ENCODE results near the gene IZUMO1.
"Not testable (repeated sequence)": the region's sequence is repeated elsewhere in the genome, so short reads cannot be mapped to it uniquely, and the experiment has no call there.

The IZUMO1 gene

DNA sequence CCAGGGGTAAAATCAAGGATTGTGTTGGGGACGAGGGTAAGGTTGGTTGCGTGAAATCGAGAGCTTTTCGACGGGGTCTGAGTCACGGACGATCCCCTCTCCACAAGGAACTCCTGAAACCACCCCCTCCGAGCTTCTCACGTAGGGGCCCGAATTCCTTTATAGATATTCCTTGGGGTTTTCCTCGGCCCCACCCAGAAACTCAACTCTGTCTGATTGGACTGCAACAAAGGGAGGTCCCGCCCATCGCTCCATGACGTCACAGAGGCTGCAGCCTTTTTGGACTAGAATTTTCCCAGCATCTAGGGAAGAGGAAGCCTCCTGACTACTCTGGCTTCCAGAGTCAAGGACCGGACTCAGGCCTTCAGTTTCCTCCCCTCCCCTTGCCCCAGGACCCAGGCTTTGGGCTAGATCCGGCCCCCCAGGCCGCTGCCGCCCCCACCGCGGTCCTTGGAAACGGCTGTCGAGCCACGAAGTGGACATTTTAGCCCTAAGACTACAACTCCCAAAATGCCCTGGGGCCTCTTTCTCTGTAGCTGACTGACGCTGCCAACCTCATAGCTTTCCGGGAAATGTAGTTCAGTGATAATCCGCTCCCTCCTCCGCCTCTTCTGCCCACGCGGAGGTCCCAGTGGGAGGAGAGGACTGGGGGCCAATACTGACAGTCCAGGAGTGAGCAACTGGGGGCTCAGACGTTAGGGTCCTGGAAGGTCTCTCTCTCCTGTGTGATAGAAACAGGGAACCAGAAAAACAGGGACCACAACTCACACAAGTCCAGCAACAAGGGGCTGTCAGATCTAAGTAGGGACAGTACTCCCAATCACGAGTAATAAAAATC lies at the start of gene IZUMO1:
Gene IZUMO1 (minus strand): TSS at position 172 of the 838 bp plus-strand sequence. CDS start 1,050 bp downstream, outside the sequence.
- peak; percentile 35 for DNase-seq

GRCh38 chr19:48795685-48796070 lies 49.0 kb upstream of the IZUMO1 start:
- DNase-seq, result no peak

- DNase-seq, result peak; percentile 86
Observed at GRCh38 chr19:48795055-48795684, 48.5 kb upstream of the IZUMO1 start.

- no peak for DNase-seq
Observed at GRCh38 chr19:48794291-48794690, 47.6 kb upstream of the IZUMO1 start.

- DNase-seq, result no peak
Observed at GRCh38 chr19:48793271-48793670, 46.6 kb upstream of the IZUMO1 start.

GRCh38 chr19:48787331-48787730 lies 40.6 kb upstream of the IZUMO1 start:
- not testable (repeated sequence) for DNase-seq

DNA sequence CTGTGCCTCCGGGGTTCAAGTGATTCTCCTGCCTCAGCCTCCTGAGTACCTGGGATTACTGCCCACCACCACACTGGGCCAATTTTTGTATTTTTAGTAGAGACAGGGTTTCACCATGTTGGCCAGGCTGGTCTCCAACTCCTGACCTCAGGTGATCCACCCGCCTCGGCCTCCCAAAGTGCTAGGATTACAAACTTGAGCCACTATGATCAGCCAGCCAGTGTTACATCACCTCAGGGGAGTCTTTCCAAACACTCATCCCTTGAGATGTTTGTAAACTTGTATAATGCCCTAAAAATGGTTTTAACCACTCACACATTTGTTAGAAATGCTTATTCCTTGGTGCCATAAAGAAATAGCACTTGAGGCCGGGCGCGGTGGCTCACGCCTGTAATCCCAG lies 39.7 kb upstream of the IZUMO1 start:
- not testable (repeated sequence) for DNase-seq

DNA sequence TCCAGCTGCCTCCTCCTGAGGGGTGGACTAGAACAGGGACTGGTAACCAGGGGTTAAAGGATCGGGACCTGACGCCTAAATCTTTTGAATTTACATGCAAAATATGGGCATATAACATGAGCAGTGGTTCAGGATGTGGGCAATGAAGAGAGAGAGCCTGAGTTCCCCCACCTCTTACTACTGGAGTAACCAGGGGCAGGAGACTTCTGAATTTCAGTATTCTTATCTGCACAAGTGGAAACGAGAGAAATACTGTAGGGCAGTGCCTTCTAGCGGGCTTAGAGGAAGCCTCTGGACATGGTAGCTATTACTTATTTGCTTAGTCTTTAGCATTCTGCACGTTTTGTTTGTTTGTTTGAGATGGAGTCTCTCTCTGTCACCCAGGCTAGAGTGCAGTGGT lies 37.8 kb upstream of the IZUMO1 start:
- DNase-seq, result no peak

DNA sequence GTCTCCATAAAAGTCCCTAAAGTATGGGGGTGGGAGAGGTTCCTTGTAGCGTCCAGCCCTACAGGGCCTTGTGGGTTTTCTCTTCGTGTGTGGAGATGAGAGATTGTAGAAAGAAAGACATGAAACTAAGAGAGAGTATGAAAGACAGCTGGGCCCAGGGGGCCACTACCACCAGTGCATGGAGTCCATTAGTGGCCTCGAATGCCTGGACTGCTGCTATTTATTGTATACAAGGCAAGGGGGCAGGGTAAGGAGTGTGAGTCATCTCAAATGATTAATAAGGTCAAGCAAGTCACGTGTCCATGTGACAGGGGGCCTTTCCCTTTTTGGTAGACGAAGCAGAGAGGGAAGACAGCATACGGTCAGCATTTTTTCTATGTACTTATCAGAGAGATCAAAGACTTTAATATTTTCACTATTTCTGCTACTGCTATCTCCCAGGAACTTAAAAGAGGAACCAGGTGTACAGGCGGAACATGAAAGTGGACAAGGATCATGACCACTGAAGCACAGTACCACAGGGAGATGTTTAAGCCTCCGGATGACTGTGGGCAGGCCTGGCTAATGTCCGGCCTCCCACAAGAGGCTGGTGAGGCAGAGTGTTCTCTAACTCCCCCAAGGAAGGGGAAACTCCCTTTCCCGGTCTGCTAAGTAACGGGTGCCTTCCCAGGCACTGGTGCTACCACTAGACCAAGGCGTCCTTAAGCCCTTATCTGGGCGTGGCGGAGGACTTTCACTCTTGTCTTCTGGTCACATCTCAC lies 34.1 kb upstream of the IZUMO1 start:
- no peak for DNase-seq

DNA sequence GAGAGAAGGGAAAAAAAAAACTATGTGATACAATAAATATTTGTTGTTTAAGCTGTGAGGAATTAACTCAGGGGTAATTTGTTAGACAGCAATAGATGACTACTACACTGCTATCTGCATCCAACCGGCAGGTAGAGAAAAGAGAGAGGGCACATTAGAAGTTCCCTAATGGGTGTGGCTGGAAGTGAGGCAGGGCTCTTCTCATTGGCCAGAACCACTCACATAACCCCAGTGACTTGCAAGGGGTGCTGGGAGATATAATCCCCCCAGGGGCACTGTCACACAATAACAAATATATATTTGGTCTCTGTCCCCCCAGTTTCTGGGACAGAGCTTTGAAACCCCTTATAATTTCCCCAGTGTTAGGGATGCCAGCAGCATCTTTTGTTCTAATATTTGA lies 32.9 kb upstream of the IZUMO1 start:
- no peak for DNase-seq

DNA sequence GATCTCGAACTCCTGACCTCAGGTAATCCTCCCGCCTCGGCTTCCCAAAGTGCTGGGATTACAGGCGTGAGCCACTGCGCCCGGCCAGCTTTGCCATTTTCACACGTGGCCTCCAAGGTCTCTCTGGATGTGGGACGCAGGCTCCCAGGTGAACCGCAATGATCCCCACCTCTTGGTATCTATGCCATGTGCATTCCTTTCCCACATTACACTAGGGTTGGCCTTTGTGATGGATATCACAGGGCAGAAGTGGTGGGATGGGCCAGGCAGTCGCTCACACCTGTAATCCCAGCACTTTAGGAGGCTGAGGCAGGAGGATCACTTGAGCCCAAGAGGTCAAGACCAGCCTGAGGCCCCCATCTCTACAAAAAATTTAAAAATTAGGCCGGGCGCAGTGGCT lies 31.0 kb upstream of the IZUMO1 start:
- DNase-seq, result no peak

DNA sequence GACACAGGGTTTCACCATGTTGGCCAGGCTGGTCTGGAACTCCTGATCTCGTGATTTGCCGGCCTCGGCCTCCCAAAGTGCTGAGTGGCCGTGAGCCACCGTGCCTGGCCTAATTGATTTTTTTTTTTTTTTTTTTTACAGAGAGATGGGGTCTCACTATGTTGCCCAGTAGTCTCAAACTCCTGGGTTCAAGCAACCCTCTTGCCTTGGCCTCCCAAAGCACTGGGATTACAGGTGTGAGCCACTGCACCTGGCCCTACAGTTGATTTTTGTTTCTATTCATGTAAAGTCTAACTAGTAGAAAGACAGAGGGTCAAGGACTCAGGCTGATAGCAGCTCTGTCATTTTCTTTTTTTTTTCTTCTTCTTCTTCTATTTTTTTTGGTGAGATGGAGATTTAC lies 30.4 kb upstream of the IZUMO1 start:
- DNase-seq, result no peak

DNA sequence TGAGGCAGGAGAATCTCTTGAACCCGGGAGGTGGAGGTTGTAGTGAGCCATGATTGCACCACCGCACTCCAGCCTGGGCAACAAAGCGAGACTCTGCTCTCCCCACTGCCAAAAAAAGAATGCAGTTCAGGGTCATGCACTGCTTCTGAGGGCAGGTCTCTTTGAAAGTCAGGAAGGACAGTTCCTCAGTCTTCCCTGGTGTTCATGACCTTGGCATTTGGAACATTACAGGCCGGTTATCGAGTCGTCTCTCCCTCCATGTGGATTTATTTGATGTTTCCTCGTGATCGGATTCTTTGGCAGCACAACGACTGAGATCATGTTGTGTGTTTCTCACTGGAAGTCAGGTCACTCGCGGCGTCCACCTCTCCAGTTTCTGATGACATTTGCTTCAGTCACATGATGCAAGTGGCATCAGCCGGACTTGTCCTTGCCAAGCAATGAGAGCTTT lies 25.8 kb upstream of the IZUMO1 start:
- no peak for DNase-seq

DNA sequence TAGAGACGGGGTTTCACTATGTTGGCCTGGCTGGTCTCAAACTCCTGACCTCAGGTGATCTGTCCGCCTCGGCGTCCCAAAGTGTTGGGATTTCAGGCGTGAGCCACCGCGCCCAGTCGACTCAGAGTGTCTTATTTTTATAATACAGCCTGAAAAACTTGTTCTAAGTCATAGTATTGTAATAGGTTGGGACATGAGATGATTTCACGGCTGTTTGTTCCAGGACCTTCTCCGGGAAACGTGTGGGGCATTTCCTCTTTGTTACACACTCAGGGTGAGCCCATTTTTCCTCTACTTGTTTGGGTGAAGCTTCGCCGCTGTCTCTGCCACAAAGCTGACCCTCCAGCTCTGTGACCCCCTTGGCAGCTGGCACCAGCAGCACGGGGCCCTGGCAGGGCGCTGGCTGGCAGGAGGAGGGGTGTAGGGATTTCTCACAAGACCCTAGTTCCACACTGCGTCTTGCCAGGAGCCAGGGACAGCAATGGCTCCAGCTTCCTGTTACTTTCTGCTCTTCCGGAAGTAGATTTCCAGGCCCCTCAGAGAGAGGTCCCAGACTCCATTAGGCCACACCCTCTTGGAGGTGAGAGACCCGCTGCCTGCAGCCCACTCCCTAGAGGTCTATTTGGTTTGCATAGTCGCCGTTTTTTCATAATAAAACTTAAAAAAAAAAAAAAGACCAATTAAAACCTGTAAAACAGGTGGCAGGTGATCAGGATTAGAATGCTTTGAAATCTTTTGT lies 24.2 kb upstream of the IZUMO1 start:
- no peak for DNase-seq

GRCh38 chr19:48770266-48770665 lies 23.6 kb upstream of the IZUMO1 start:
- DNase-seq, result no peak

DNA sequence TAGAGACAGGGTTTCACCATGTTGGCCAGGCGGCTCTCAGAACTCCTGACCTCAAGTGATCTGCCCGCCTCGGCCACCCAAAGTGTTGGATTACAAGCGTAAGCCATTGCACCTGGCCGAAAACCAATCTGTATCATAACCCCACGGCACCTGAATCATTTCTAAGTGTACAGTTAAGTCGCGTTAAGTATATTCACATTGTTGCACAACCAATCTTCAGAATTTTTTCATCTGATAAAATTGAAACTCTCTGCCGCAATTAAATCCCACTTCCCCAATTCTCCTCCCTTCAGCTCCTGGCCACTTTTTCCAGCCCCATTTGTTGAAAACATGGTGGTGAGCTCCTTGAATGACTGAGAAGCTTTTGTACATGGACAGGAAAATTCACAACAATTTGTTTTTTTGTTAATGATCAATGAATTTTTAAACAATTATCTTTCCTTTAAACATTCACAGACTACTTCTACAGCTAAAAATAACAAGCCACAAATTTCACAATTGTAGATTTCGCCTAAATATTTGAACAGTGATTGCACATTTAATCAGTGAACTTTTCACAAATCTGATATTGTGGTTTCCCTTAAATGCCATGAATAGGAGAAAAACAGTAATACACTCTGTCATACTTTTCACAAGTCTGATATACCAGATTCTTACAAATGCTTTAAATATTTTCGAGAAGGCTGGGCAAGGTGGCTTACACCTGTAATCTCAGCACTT lies 22.4 kb upstream of the IZUMO1 start:
- DNase-seq, result no peak

- not testable (repeated sequence) for DNase-seq
Observed at GRCh38 chr19:48768171-48768753, 21.6 kb upstream of the IZUMO1 start.

DNA sequence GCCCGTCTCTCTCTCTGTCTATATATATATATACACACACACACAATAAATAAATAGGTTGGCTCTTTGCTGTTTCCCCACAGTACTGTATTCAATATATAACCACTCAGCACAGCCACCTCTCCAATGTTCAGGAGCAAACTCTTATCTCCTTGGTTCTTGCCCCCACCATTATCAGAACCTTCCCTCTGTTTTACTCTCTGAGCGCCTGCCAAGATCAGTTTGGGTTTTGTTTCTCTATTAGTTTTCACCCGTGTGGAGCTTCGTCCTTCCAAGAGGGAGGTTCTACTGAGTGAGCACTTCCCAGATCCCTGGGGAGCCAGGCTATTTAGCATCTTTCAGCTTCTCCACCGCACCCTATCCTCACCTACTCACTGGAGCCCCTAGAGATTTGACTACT lies 19.1 kb upstream of the IZUMO1 start:
- not testable (repeated sequence) for DNase-seq

GRCh38 chr19:48760504-48761205 lies 13.9 kb upstream of the IZUMO1 start:
- DNase-seq, result no peak

- no peak for DNase-seq
Observed at GRCh38 chr19:48757741-48758144, 11.0 kb upstream of the IZUMO1 start.

- no peak for DNase-seq
Observed at GRCh38 chr19:48757089-48757675, 10.5 kb upstream of the IZUMO1 start.
